AG09309 (cell line): ENCODE measurements around the gene B3GALNT1.

Experiments
- DNase-seq: peaks from one replicate; pipeline ENCODE4 v3.0.0-alpha.2; 2010; ENCODE audit warnings: low read depth
- H3K4me3 ChIP-seq: 2 replicates; pipeline ENCODE4 v1.5.1; 2011; ENCODE audit warnings: mild to moderate bottlenecking, low read depth, low read length, moderate library complexity; ENCODE audit not compliant: control insufficient read depth
- CTCF ChIP-seq: IDR thresholded peaks from 2 replicates; pipeline ENCODE4 v1.5.1; 2011; ENCODE audit warnings: mild to moderate bottlenecking, low read depth, low read length, inconsistent platforms; ENCODE audit not compliant: insufficient read depth, control insufficient read depth; ENCODE audit errors: missing control alignments

The B3GALNT1 gene

GRCh38 chr3:161103776-161104385 is 1.3 kb downstream of the B3GALNT1 start:
- TF ChIP-seq CTCF, result no peak
- H3K4me3 ChIP-seq, result peak overlapping the region; percentile 77
- DNase-seq, result no peak

- TF ChIP-seq CTCF, result no peak
- no peak for DNase-seq
- H3K4me3 ChIP-seq, result no peak overlapping the region
Measured at GRCh38 chr3:161101609-161102008, 3.5 kb downstream of the B3GALNT1 start.

- TF ChIP-seq CTCF, result no peak
- no peak overlapping the region for H3K4me3 ChIP-seq
- DNase-seq, result no peak
Measured at GRCh38 chr3:161100994-161101393, 4.2 kb downstream of the B3GALNT1 start.

- DNase-seq, result no peak
- no peak overlapping the region for H3K4me3 ChIP-seq
- TF ChIP-seq CTCF, result peak; percentile 17
Measured at GRCh38 chr3:161096771-161097367, 8.3 kb downstream of the B3GALNT1 start.

- TF ChIP-seq CTCF, result no peak
- H3K4me3 ChIP-seq, result no peak overlapping the region
- no peak for DNase-seq
Measured at GRCh38 chr3:161093895-161094294, 11.3 kb downstream of the B3GALNT1 start.

- H3K4me3 ChIP-seq, result no peak overlapping the region
- no peak for DNase-seq
- TF ChIP-seq CTCF, result no peak
Measured at GRCh38 chr3:161084277-161084676, 20.9 kb downstream of the B3GALNT1 start.

- no peak for TF ChIP-seq CTCF
- DNase-seq, result no peak
- H3K4me3 ChIP-seq, result no peak overlapping the region
Measured at GRCh38 chr3:161083131-161083530, 22.0 kb downstream of the B3GALNT1 start.
